Astrocyte of the spinal cord (primary cell): ENCODE data around the gene CXCR5.

ENCODE experiments used
- DNase-seq: peaks from one replicate; pipeline ENCODE4 v3.0.0; 2011; ENCODE audit warnings: low read depth, low spot score
- H3K4me3 ChIP-seq: 2 replicates; pipeline ENCODE4 v1.5.1; 2011; ENCODE audit warnings: low read depth, mild to moderate bottlenecking, low read length, moderate library complexity
- CTCF ChIP-seq: IDR thresholded peaks from 2 replicates; pipeline ENCODE4 v1.5.1; 2012; ENCODE audit warnings: low read depth, mild to moderate bottlenecking, low read length, inconsistent platforms
- in situ Hi-C: cut with HindIII; loops from 2 replicates; pipeline ENCODE4 v1.10.0; 2017; ENCODE audit warnings: low sequenced_read_pairs

Gene CXCR5

GRCh38 chr11:118856314-118856713 lies 27.4 kb upstream of the CXCR5 start:
- in situ Hi-C loops: no loop called here
- DNase-seq: no peak
- TF ChIP-seq CTCF: no peak
- no peak overlapping the region for H3K4me3 ChIP-seq

- H3K4me3 ChIP-seq: no peak overlapping the region
- TF ChIP-seq CTCF: no peak
- in situ Hi-C loops: no loop called here
These were observed 26.3 kb upstream of the CXCR5 start for GRCh38 chr11:118857385-118857784.

GRCh38 chr11:118859973-118860372 lies 23.7 kb upstream of the CXCR5 start:
- DNase-seq: no peak
- H3K4me3 ChIP-seq: no peak overlapping the region
- in situ Hi-C loops: no loop called here
- no peak for TF ChIP-seq CTCF

More at GRCh38 chr11:118857385-118857784, 26.3 kb upstream of the CXCR5 start:
- DNase-seq: no peak

GRCh38 chr11:118868659-118869058 lies 15.0 kb upstream of the CXCR5 start:
- in situ Hi-C loops: no loop called here
- DNase-seq: no peak
- TF ChIP-seq CTCF: no peak
- no peak overlapping the region for H3K4me3 ChIP-seq

- in situ Hi-C loops: no loop called here
- no peak for DNase-seq
- peak; percentile 10 for TF ChIP-seq CTCF
- no peak overlapping the region for H3K4me3 ChIP-seq
These were observed 13.0 kb upstream of the CXCR5 start for GRCh38 chr11:118870396-118871343.

- no peak for TF ChIP-seq CTCF
- no peak for DNase-seq
- no peak overlapping the region for H3K4me3 ChIP-seq
- in situ Hi-C loops: no loop called here
These were observed 11.3 kb upstream of the CXCR5 start for GRCh38 chr11:118872403-118872821.
